ENCODE measurements around the gene AKAP6.

GRCh38 chr14:32602699-32603098 is 273.6 kb downstream of the AKAP6 start:
- TF ChIP-seq CTCF (IDR thresholded peaks at IDR 0.05) (no peak), POLR2A (IDR thresholded peaks at IDR 0.05) (no peak), POLR2AphosphoS5 (IDR thresholded peaks at IDR 0.05) (no peak)
